ENCODE measurements around the gene GBP6.

GRCh38 chr1:89383185-89383584 is 19.3 kb downstream of the GBP6 start:
- TF ChIP-seq CTCF (IDR thresholded peaks at IDR 0.05 in 8 of 11, conservative IDR thresholded peaks at IDR 0.05 in 3 of 11) = no peak
- no peak for TF ChIP-seq POLR2A (IDR thresholded peaks at IDR 0.05)
